Activated CD8-positive, alpha-beta memory T cell treated with anti-CD3 and anti-CD28 coated beads for 36 hours (primary cell): ENCODE results near the gene MICU1. TPM values are rescaled to one million over a fixed set of nuclear protein-coding genes. Genes with fewer than 3 reads are reported as not detected.
"Not testable (repeated sequence)": the region's sequence is repeated elsewhere in the genome, so short reads cannot be mapped to it uniquely, and the experiment has no call there.

Experiments used
- CTCF ChIA-PET: fragments of 350-600 bp; sonication (Branson Sonifier 250); formaldehyde crosslinking; loops from one replicate; lab custom pipeline; 2021; ENCODE audit warnings: antibody characterized with exemption; lab: Charles Lee
- POLR2A ChIA-PET: fragments of 350-600 bp; sonication (Branson Sonifier 250); formaldehyde crosslinking; loops from one replicate; lab custom pipeline; 2021; ENCODE audit warnings: antibody characterized with exemption; lab: Charles Lee
- total RNA-seq, 2 experiments: library from RNA; stranded (reverse); gene quantifications; one replicate each; pipeline ENCODE4 v1.2.3, GENCODE V29; 2021

Gene MICU1
- total RNA-seq, 2 experiments from 2014 or later = 24.5 to 27.1 TPM

DNA sequence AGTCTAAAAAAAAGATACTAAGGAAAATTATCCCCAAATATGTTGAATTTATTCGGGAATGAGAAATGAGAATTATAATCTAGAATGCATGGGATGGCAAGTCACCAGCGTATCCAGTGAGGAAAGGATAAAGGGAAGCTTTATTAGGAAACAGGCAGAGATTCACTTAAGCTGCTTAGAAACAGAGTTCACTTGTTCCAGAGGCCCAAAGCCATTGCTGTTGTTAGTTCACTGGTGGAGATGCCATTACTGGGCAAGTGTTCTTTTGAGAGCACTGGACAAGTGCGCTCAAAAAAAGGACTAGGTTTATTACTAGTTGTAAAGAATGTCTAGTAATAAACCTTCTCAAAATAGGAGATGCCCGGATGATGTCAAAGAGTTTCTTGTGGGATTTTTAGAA lies 51.2 kb downstream of the MICU1 start:
- CTCF ChIA-PET = no interaction called here

DNA sequence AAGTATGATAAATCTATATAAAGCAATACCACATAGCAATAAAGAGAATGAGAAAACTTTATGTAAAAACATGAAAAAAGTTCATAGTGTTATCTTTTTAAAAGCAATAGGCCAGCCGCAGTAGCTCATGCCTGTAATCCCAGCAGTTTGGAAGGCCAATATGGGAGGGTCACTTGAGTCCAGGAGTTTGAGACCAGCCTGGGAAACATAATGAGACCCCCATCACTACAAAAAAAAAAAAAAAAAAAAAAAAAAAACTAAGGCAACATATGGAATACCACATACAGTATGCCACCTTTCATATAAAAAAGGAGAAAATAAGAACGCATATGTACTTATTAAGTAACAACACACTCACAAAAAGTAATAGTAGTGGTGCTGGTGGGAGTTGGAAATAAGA lies 52.8 kb downstream of the MICU1 start:
- ChIA-PET POLR2A (no interaction called here), CTCF (no interaction called here)

More for the DNA sequence above, 51.2 kb downstream of the MICU1 start:
- POLR2A ChIA-PET = no interaction called here

DNA sequence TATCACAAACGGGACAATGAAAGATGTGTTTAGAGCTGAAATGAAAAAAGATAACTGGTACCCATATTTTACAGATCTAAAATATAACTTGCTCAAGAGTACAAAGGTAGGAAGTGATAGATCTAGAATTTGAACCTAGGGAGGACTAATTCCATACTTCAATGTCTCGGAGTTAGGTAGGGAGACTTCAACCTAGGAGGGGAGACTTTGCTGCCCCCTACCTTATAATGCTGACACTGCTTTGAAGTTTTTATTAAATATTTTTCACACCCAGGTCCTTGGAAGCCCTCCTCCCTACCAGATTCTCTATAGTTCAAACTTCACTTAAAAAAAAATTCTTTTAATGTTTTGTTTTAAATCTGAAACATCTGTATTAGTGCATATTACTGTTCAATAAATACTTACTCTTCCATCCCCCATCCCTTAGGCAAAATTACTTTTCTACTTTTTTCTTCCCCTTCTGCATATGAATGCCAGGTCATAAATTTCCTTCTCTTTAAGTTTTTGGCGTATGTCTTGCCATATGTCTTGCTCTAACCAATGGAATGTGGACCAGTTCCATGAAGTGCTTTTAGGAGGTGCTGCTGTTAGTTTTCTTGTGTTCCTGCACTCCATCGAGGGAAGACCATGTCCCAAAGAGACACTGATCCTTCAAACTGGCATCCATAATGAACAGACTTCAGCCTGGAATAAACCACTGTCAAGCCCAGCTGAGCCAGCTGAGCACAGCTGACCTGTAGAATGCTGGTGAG lies 57.8 kb downstream of the MICU1 start:
- ChIA-PET CTCF (no interaction called here), POLR2A (interaction anchor here (0.7 kb wide), 1 partner anchor 108 kb away, joined by 11 read pairs; no protein-coding TSS in a partner anchor)

DNA sequence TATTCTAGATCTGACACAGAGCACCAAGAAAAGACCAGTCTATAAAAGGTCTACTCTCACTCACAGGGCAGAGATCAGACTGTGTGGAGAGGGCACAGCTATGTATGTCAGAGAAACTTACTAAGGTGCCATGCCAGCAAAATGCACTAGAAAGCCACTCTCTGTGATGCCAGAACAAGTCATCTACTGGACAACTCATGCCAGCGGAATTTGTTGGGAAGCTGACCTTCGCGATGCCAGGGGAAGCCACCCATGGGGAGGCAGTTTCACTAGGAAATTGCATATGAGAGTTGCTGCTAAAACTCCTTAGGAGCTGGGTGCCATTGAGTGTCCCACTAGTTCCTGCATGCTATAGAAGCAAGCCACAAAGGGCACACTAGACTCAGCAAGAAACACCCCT lies 58.5 kb downstream of the MICU1 start:
- POLR2A ChIA-PET = no interaction called here

DNA sequence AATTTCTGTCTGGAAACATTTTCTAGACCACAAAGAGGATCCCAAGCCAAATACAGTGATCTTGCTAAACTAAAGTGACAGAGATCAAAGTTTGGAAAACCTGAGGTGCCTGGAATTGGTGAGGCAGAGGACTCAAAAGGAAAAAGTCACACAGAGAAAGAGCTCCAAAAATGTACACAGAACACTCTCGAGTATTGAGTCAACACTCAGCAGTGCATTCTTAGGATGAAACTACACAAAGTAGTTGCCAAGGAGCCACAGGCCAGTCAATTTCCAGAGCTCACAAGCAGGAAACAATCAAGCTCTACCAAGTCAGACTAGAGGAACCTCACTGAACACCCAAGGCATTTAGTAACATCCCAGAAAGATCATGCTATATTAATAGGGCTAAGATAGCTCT lies 61.3 kb downstream of the MICU1 start:
- ChIA-PET CTCF (interaction anchor here (0.6 to 0.7 kb wide), 2 partner anchors 12 to 271 kb away, joined by 3 to 5 read pairs; no protein-coding TSS in a partner anchor), POLR2A (interaction anchor here (0.6 kb wide), 2 partner anchors 53 to 1741 kb away, joined by 5 to 6 read pairs; no protein-coding TSS in a partner anchor)

More for the DNA sequence above, 58.5 kb downstream of the MICU1 start:
- CTCF ChIA-PET = no interaction called here

DNA sequence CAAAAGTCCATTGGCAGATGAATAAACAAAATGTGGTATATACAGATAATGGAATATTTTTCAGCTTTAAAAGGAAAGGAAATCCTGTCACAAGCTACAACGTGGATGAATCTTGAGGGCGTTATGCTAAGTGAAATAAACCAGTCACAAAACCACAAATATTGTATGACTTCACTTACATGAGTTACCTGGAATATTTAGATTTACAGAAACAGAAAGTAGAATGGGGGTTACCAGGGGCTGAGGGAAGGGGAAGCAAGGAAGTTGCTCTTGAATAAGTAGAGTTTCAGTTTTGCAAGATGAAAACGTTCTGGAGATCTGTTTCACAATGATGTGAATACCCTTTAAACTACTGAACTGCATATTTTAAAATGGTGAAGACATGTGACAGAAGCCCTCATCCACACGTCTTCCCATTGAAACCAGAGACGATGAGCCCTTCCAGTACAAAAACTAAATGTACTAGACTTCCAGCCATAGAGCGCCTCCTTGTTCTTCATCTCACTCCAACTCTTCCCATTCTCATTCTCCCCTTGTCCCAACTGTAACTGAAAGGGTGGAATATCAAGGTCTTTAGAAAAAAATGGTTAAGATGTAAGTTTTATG lies 62.4 kb downstream of the MICU1 start:
- ChIA-PET CTCF (no interaction called here), POLR2A (no interaction called here)

DNA sequence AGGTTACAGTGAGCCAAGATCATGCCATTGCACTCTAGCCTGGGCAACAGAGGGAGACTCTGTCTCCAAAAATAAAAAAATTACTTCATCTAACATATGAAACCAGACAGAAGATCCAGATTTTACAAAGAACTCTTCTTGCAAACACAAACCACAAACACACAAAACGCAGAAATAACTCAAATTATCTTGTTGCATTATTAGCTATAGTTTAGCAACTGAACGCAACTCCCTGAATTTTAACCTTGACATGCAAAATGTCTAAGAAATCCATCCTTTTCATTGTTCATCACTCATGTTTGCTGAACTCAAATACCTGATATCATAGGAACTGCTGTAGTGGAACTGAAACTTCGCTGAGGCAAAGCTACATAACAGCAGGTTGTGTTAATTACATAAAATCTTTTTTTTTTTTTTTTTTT lies 64.1 kb downstream of the MICU1 start:
- ChIA-PET CTCF (interaction anchor here (0.7 kb wide), 1 partner anchor 220 kb away, joined by 4 read pairs; no protein-coding TSS in a partner anchor), POLR2A (no interaction called here)

DNA sequence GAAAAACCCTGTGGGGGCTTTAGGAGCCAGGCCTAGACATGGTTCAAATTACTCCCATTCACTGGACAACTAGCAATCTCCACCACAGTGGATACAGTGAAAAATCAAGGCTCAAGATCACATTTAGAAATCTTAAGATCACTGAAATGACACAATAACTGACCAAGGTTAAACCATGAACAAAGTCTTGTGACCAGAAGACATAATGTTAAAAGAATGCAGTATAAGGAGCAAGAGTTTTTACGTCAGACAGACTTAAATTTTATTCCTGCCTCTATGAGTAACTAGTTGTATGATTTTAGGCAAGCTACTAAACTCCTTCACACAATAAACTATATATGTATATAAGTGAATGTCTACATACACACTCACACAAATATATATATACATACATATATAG lies 68.5 kb downstream of the MICU1 start:
- ChIA-PET POLR2A (no interaction called here), CTCF (no interaction called here)

DNA sequence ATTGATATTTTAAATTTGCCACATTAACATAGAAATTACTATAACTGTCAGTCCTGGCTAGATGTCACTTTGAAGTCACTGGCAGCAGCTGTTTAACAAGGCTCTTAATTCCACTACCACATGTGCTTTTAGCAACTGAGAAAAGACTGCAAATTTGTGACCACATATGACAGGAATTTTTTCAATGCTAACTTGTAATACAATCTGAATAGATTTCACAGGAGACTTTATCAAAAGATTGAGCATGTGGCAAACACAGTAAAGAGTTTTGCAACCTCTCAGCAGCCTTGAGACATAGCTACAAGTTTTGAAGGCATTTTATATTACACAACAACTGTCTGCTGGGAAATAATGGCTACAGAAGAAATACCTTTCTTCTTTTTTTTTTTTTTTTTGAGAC lies 73.0 kb downstream of the MICU1 start:
- CTCF ChIA-PET = interaction anchor here (0.7 kb wide), 1 partner anchor 27 kb away, joined by 3 read pairs; no protein-coding TSS in a partner anchor
- POLR2A ChIA-PET = no interaction called here

DNA sequence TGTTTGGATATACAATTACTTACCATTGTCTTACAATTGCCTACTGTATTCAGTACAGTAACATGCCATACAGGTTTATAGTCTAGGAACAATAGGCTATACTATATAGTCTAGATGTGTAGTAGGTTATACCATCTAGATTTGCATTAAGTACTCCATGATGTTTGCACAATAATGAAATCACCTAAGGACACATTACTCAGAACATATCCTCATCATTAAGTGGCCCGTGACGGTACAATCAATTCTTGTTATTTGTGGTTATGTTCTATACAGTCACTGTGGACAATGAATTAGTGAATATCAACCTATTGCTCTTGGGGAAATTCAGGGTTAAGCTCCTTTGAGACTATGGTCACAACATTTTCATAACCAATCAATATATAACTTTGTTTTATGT lies 75.6 kb downstream of the MICU1 start:
- POLR2A ChIA-PET = no interaction called here
- CTCF ChIA-PET = no interaction called here

DNA sequence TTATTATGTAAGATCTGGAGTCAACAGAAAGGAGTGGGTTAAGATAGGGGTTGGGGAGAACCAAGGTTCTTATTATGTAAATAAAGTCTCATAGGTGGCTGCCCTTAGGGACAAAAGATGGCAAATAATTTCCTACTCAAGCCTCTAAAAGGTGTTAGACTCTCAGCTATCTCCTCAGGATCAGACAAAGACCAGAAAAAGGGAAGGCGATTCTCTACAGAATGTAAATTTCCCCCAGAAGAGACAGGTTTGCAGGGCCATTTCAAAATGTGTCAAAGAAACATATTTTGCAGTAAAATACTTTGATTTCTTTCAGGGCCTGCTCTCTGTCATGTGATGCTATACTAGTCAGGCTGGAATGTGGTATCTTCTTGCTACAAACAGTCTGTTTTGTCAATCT lies 80.3 kb downstream of the MICU1 start:
- ChIA-PET CTCF (no interaction called here), POLR2A (no interaction called here)

DNA sequence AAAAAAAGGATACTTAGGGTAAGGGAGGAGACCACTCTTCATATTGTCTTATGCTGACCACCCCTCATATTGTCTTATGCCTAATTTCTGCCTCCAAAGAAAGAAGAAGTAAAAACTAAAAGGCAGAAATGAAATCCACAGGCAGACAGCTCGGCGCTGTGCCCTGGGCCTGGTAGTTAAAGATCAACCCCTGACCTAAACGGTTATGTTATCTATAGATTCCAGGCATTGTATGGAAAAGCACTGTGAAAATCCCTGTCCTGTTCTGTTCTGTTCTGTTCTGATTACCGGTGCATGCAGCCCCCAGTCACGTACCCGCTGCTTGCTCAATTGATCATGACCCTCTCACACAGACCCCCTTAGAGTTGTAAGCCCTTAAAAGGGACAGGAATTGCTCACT lies 82.0 kb downstream of the MICU1 start:
- POLR2A ChIA-PET = not testable (repeated sequence)
- CTCF ChIA-PET = interaction anchor here (0.6 kb wide), 2 partner anchors 405 to 650 kb away, joined by 3 to 4 read pairs; no protein-coding TSS in a partner anchor

DNA sequence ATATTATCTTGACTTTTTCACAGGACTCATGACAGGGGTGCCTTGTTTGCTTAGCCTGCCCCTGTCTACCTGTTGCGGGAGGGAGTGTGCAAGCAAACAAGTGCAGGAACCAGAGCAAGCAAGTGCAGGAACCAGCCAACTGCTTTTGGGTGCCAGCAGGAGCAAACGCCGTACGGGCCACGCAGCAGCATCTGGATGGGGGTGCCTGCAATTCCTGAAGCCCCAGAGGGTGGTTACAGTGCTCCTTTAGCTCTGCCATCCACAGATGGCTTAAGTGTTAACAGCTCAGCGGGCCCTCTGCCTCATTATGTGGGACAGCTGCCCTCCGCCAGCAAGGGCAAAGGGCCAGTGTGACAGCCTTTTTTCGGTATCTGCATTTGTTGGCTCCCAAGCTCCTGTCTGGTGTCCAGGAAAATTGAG lies 83.5 kb downstream of the MICU1 start:
- ChIA-PET POLR2A (interaction anchor here (0.6 kb wide), 1 partner anchor 335 kb away, joined by 11 read pairs; no protein-coding TSS in a partner anchor), CTCF (no interaction called here)

DNA sequence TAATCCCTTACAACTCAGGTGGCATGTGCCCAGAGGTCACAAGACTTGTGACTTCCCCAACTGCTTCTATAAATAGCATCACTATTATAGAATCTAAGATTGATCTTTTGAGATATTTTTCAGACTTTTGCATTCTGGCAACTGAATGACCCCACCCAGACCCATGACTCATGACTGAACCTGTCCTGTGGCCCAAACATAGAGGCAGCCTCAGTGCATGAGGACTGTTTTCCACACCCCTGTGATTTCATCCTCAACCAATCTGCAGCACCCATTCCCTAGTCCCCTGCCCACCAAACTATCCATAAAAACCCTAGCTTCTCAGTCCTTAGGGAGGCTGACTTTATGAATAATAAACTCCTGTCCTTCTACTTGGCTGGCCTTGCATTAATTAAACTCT lies 84.5 kb downstream of the MICU1 start:
- ChIA-PET POLR2A (no interaction called here), CTCF (no interaction called here)

DNA sequence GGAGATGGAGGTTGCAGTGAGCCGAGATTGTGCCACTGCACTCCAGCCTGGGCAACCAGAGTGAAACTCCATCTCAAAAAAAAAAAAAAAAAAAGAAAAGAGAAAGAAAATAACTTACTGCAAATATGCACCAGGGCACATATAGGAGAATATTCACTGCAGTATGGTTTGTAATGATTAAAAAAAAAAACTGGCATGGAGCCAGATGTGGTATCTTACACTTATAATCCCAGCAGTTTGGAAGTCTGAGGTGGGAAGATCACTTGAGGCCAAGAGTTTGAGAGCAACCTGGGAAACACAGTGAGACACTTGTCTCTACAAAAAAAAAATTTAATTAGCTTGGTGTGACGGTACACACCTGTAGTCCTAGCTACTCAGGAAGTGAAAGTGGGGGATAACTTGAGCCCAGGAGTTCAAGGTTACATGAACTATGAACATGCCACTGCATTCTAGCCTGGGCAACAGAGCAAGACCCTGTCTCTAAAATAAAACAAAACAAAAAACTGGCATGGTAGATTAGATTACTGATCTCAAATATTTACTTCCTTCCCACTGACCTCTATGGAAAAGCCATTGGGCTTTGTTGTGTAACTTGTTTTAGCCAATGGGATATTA lies 85.6 kb downstream of the MICU1 start:
- ChIA-PET POLR2A (no interaction called here), CTCF (no interaction called here)

DNA sequence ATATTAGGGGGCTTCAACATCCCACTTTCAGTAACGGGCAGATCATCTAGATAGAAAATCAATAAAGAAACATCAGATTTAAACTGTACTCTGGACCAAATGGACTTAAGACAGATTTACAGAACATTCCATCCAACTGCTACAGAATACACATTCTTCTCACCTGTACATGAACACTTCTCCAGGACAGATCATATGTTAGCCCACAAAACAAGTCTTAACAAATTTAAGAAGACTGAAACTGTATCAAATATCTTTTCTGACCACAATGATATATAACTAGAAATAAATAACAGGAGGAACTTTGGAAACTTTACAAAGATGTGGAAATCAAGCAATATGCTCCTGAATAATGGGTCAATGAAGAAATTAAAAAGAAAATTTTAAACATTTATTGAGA lies 86.7 kb downstream of the MICU1 start:
- CTCF ChIA-PET = no interaction called here
- POLR2A ChIA-PET = no interaction called here

DNA sequence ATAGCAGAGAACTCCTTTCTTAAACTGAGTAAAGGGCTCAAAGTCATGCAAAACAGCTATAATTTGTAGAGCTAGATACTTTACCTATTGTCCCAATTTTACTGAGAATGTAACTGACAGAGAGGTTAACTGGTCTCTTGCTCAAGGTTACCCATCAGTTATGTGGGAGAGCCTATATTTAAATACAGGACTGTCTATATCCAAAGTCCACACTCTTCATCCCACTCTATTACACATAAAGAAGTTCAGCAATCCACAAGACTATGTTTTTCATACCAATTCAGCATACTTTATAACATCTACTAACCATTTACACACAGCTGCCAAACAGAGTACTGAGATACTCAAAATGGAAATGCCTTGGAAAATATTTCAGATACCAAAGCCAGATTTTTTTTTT lies 100.2 kb downstream of the MICU1 start:
- POLR2A ChIA-PET = no interaction called here
- CTCF ChIA-PET = interaction anchor here (0.6 kb wide), 1 partner anchor 63 kb away, joined by 3 read pairs; no protein-coding TSS in a partner anchor

DNA sequence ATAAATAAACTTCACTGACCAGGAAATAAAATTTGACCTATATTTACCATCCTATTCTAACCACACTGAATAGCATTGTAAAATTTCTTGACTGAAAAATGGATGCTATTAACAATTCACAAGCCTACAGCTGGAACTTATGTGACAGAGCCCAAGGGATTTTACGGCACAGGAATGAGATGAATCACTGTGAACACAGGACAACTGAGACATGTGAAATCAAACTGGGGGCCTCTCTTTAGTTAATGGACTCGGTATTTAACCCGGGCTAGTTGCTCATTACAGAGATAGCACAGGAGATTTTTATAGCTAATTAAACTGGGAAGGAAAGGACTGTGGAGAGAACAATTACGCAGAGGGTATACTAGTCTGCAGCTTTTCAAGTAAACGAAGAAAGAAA lies 100.6 kb downstream of the MICU1 start:
- ChIA-PET CTCF (interaction anchor here (0.6 kb wide), 1 partner anchor 64 kb away, joined by 3 read pairs; no protein-coding TSS in a partner anchor), POLR2A (no interaction called here)

DNA sequence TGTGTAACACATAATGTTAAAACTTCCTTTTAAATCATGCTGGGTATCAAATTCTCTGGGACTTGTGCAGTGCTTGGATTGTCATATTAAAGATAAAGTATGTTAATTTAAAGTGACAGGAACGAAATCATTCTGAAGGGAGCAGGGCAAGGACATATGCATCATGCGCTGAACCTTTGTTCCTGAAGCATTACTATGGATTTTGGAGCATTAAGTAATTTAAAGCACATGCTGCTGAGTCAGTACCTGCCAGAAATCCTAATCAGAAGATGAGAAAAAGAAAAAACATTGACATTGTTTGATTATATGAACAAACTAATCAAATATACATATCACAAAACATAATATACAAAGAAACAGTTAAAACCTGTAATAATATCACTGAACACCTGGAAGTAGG lies 101.4 kb downstream of the MICU1 start:
- CTCF ChIA-PET = no interaction called here
- POLR2A ChIA-PET = interaction anchor here (0.6 kb wide), 1 partner anchor 525 kb away, joined by 3 read pairs; no protein-coding TSS in a partner anchor

DNA sequence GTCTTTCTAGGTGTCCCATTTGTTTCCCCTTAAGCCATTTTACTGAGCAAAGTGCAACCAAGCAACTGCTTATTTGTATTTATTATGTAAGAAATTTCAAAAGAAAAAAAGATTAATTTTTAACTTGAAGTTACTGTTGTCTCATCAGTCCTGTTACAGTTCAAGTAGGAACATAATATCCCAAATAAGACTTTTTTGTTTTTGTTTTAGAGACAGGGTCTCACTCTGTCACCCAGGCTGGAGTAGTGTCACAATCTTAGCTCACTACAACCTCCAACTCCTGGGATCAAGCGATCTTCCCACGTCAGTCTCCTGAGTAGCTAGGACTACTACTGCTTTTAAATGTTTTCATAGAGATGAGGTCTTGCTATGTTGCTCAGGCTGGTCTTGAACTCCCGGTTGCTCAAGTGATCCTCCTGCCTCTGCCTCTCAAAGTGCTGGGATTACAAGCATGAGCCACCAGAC lies 101.9 kb downstream of the MICU1 start:
- CTCF ChIA-PET = no interaction called here
- POLR2A ChIA-PET = interaction anchor here (0.6 kb wide), 1 partner anchor 526 kb away, joined by 3 read pairs; no protein-coding TSS in a partner anchor
